ENCODE measurements around the gene CP.
"Not testable (repeated sequence)": the region's sequence is repeated elsewhere in the genome, so short reads cannot be mapped to it uniquely, and the experiment has no call there.

CP gene

DNA sequence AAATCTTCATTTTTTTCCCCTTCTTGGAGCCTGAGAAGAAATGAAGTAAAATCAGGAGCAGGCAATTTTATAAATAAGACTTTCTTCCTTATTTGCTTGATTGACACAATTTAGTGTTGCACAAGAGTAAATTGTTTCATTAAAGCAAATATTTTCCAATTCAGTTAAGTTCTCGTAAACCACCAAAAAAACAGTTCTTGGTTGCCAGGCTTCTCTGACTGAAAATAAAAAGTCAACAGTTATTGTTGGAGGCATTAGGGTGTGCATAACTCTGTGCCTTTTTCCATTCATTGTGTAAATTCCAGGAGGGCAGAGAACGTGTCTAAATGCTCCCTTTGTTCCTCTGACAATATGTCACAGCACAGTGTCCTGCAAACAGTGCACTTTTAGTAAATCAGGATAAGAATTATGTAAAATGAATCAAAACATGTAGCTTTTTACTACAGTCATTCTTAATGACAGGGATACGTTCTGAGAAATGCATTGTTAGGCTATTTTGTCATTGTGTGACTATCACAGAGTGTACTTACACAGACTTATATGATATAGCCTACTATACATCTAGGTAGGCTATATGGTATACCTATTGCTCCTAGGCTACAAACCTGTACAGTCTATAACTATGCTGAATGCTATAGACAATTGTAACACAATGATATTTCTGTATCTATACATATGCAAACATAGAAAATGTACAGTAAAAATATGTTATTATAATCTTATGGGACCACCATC lies at the start of gene CP:
Gene CP, minus strand, starts transcription at position 47 of the 735 bp plus-strand sequence. Its CDS starts 37 bp downstream, at position 10.
- DNase-seq (ENCODE audit: low read depth in 2 of 2), result no peak

DNA sequence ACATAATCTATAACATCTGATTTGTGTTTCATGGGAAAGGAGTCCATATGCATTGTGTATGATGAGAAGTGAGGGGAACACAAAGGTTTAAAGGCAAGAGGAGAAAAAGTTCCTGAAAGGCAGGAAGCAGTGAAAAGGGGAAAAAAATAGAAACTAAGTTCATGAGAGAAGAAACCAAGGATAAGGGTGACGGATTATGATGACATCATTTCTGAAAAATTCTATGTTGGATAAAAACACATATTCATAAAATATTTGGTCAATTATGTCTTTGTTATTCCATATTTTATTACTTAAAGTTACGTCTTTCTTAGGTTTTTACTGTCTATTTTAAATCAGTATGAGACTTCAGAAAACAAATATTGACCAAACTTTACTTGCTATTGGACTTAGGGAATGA lies 48.6 kb upstream of the CP start:
- no peak for DNase-seq (ENCODE audit: low read depth in 2 of 2)

DNA sequence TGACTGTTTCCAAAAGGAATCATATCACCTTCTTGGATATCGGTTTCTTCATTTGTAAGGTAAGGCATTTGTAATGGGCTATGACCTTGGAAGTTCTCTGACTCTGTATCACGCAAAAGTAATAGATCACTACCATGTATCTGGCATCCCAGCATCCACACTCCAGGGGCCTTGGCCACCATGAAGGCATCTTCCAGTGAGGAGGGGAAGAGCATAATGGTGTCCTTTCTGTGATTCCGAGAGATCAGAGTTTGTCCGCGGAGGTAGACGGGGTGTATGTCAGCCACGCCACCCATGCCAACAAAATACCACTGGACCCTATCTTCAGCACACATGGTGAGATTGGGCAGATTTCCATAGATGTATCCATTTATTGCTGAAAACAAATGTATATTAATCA lies 48.1 kb upstream of the CP start:
- DNase-seq (ENCODE audit: low read depth in 2 of 2), result no peak

DNA sequence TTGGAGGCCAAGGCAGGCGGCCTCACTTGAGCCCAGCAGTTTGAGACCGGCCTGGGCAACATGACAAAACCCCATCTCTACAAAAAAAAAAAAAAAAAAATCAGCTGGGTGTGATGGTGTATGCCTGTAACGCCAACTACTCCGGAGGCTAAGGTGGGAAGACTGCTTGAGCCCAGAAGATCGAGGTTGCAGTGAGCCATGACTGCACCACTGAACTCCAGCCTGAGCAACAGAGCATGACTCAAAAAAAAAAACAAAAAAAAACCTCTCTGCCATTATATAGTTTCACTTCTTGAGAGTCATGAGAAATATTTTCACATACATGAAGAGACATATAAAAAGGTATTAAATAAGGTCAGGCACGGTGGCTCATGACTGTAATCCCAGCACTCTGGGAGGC lies 45.9 kb upstream of the CP start:
- no peak for DNase-seq (ENCODE audit: low read depth in 2 of 2)

DNA sequence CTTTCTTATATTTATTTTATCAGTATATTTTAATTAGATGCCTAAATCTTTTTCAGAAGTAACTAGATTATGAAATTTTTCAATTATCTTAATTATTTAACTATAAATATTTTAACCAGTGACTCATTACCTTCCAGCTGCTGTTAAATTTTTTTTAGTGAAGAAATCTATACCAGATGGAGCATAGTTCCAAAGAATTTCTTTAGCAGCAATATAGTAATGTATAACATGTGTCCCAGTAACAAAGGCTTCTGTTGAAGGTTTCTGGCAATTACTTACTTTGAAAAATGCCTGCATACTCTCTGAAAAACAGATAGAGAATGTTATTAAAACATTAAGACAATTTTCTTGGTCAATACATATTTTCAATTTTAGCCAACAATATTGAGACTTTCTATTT lies 45.1 kb upstream of the CP start:
- DNase-seq (ENCODE audit: low read depth in 2 of 2), result peak; percentile 60 to 65

DNA sequence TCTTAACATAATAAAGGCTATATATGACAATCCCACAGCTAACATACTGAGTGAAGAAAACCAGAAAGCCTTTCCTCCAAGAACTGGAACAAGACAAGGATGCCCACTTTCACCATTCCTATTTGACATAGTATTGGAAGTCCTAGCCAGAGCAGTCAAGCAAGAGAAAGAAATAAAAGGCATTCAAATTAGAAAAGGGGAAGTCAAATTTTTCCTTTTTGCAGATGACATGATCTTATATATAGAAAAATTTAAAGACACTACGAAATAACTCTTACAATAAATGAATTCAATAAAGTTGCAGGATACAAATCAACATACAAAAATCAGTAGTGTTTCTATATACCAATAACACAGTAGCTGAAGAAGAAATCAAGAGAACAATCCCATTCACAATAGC lies 42.2 kb upstream of the CP start:
- no peak for DNase-seq (ENCODE audit: low read depth in 2 of 2)

DNA sequence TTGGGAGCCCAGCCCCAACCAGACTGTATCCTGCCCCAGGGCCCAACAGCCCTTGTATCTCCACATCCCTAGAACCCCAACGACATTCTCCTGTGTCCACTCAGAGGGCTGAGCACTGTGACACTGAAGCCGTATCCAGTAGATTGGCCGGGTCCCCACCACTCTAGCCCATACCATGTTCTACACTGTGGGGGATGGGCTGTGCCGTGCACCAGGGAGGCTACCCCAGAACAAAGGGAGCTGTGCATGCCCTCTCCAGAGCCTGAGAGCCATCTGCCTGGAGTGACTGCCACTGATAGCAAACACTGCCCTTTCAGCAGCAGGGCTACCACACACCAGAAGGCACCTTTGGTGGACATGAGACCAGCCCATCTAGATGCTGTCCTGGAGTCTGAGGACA lies 37.1 kb upstream of the CP start:
- DNase-seq (ENCODE audit: low read depth in 2 of 2), result no peak

DNA sequence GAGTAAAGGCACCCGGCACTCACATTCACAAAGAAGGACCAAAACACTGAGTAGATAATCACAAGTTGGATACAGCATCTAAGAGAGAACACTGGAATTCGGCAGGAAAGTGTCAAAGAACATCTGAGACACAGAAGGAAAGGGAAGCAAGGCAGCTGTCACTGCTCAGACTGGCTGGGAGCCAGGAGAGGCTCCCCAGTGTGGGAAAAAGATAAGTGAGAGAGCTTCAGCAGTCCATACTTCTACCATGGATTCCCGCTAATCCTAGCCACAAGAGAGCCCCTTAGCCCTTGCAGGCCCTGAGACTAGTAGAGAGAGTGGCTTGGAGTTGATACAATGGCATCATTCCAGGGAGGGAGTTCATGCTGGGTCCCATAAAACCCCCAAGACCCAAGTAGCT lies 36.7 kb upstream of the CP start:
- DNase-seq (ENCODE audit: low read depth in 2 of 2), result no peak

DNA sequence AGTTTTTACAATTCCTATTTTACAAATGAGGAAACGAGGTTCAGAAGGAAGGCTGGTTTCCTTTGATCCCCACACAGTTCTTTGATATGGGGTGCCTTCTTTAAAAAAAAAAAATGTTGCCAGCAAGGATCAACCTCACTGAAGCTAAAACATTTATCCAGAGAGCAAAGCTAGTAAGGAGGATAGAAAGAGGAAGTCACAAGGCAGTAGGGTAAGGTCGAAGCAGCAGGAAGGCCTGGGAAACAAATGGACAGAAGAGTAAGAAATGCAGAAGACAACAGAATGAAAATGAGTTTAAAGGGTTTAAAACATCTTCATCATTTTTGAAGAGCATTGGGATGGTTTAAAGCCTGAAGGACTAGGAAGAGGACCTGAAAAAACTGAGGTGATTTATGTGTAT lies 30.6 kb upstream of the CP start:
- no peak for DNase-seq (ENCODE audit: low read depth in 2 of 2)

DNA sequence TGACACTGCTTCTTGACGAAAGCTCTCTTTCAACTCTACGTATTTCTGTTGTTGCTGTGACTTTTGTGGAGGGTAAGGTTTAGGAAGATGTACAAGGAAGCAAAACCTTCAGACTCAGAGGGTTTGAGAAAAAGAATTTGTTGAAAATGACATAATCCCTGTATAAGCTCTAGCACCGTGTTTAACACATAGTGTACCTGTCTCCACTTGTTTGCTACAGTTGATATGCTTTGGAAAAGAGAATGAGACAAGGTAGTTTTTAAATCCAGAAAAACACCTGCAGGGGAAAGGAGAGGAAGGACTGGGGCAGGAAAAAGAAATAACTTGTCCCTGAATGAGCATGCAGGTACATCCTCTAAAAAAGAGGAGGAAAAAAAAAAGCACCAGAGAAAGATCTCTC lies 29.6 kb upstream of the CP start:
- DNase-seq (ENCODE audit: low read depth in 2 of 2), result no peak

DNA sequence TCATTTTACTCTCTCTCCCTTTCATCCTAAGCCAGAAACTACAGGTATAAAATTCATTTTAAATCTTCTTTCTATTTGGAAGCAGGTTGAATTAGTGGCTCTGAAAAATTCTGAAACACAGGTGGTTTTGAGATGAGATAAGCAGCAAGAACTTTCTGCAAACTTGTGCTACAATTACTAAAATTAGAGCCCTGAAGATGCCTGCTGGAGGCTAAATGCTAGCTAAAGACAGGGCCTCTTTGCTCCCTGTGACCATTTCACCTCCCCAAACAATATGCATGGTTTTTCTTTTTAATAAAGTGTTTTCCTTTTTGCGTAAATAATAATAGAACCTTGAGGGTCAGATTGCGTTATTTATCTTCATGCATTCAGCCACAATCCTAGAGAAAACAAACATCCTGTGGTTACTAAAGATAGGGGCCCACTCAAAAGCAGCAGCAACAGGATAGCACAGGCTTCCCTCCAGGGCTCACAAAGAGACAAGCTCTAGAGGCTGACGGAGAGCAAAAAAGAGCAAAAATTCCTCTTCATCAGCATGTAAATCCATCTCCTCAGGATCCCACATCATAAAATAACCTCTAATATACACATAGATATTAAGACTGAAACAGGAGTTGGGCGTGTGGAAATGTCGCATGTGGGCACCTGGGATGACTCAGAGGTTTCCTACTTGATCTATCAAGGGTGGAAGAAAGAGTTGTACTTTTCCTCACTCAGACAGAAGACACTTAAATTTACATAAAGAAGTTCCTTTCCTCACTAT lies 26.5 kb upstream of the CP start:
- no peak for DNase-seq (ENCODE audit: low read depth in 2 of 2)

DNA sequence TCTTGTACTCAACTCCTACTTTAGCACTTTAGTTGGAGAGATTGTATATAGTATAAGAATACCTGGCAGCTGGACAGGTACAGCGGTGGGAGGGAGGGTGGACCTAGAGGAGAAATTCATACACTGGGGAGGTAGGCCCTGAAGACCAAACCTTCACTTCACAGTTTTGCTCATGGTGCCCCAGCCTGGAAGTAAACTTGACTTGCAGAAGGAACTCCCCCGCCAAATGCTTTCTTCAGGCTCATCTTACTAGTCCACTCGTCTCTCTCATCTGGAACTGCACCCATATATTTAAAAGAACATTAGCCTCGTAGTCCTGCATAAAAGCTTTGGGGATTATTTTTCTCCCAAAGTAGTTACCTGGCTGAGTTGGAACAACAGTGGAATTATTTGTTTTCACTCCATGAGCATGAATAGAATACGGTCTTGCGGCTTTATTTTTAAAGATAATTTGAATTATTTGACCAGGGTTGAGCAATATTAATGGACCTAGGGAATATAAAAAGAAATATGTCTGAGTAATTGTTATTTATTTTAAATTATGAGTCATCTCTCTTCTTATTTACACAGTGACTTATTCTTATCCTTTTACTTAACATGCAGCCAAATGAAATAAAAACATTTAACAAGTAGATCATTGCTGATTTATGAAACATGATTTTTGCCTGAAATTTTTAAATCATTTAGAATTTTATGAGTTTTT lies 25.5 kb upstream of the CP start:
- no peak for DNase-seq (ENCODE audit: low read depth in 2 of 2)

DNA sequence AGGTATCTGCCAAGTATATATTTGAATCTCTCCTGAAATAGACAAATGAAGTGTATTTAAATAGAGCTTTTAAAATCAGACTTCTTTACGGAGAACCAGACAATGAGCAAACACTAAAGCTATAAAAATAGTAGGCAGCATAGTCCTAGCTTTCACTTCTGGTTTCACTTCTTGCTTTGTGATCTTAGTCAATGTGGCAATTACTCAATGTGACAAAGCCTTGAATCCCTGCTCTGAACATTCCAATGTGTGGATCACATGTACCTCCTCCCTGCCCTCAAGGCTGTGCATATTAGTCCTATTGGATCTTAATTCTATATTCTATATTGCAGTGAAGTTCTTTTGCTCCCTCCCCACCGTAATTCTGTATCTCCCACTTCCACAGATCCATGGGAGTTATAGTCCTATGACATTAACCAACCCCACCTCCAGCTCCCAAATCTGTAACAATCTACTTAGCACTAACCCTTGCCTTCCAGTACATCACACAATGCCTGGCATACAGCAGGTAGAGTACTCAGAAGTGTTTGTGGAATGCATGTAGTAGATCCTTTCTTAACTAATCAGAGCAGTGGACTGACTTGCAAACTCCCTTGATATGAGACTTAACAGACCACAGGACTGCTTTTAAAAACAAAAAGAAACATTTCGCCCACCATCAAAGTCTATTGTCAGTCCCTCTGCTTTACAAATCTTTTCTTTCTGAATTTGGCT lies 24.3 kb upstream of the CP start:
- DNase-seq (ENCODE audit: low read depth in 2 of 2), result no peak

DNA sequence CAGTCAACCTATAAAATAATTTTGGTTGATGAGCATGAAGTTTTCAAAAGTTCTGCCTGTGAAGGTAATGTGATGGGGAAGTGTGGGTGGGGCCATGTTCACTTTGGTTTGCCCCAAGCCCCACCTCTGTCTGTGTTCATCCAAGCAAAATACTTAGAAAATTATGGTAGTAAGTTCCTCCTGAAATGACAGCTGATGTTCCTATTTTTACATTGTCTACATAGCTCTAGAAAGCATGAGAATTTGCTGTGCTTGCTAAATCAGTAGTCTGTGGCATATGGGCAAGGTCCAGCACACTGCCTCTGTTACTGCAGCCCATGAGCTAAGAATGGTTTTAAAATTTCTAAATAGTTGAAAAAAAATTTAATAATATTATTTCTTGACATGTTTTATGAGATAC lies 21.9 kb upstream of the CP start:
- DNase-seq (ENCODE audit: low read depth in 2 of 2), result no peak

DNA sequence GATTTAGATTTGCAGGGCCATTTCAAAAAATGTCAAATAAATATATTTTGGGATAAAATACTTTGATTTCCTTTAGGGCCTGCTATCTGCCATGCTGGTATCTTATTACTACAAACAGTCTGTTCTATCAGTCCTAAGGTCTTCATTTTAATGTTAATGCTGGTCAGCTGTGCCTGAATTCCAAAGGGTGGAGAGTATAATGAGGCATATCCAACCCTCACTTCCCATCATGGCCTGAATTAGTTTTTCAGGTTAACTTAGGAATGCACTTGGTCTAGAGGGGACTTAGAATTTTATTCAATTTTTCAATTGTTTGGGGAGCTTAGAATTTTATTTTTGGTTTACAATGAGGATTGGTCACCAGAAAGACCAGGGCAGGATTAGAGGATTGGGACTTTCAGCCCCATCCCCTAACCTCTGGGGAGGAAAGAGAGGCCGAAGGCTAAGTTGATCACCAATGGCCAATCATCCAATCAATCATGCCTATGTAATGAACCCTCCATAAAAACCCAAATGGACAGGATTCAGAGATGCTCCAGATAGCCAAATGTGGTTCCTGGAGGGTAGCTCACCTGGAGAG lies 17.8 kb upstream of the CP start:
- no peak for DNase-seq (ENCODE audit: low read depth in 2 of 2)

DNA sequence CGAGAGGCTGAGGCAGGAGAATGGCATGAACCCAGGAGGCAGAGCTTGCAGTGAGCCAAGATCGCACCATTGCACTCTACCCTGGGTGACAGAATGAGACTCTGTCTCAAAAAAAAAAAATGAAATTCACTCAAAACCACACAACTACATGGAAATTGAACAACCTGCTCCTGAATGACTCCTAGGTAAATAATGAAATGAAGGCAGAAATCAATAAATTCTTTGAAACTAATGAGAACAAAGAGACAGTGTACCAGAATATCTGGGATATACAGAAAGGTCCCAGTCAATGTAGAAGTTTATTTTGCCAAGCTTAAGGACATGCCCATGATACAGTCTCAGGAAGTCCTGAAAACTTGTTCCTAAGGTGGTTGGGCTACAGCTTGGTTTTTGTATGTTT lies 16.6 kb upstream of the CP start:
- not testable (repeated sequence) for DNase-seq (ENCODE audit: low read depth in 2 of 2)

DNA sequence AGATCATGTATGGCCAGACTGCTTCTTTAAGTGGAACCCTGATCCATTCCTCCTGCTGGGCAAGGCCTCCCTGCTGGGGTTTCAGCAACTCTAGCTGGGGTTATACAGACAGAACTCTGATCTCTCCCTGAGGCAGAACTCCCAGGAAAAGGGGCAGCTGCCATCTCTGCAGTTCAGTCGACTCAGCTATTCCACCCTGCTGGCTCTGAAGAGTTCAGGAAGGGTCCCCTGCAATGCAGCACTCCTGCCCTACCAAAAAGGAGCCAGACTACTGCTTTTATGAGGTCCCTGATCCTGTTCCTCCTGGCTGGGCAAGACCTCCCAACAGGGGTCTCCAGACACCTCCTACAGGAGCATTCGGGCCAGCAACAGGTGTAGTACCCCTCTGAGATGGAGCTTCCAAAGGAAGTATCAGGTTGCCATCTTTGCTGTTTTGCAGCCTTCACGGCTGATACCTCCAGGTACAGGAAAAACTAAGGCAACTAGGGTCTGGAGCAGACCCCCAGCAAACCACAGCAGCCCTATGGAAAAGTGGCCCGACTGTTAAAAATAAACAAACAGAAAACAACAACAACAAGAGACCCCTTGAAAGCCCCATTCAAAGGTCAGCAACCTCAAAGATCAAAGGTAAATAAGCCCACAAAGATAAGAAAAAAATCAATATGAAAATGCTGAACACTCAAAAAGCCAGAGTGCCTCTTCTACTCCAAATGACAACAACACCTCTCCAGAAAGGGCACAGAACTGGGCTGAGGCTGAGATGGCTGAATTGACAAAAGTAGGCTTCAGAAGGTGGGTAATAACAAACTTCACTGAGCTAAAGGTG lies 14.2 kb upstream of the CP start:
- no peak for DNase-seq (ENCODE audit: low read depth in 2 of 2)

DNA sequence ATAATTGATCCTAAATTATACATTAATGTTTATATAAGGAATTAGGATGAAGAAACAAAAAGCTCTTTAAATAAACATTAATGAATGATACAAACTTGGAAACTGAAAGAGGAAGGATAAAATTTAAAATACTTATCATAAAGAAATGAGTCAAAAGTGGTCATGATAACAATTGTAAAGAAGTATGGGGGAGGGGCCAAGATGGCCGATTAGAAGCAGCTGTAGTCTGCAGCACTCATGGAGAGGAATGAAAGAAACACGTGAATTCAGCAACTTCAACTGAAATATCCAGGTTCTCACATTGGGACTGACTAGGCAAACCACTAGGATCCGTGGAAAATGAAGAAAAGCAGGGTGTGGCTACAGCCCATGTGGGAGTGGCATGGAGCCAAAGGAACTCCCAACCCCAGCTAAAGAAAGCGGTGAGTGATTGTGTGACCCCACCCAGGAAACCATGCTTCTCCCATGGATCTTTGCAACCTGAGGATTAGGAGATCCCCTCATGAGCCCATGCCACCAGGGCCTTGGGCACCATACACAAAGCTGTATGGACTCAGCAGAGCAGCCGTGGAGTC lies 13.1 kb upstream of the CP start:
- no peak for DNase-seq (ENCODE audit: low read depth in 2 of 2)

DNA sequence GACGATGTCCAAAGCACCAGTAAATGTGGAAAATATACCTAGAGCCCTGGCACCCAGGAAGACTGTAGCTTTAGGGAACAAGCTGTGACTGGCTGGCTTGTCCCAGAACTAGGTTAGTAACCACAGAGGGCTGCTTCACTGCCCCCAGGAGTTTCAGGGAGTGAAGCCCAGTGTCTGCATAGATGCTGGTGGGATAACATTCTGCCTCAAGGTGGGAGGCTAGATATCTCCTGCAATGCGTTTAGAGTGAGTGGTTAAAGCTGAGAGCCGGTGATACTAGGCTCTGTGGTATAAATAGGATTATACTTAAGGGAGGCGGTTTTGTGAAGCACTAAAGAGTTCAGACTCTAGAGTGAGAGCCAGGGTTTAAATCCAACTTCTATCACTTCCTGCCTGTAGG lies 11.7 kb upstream of the CP start:
- DNase-seq (ENCODE audit: low read depth in 2 of 2), result no peak

DNA sequence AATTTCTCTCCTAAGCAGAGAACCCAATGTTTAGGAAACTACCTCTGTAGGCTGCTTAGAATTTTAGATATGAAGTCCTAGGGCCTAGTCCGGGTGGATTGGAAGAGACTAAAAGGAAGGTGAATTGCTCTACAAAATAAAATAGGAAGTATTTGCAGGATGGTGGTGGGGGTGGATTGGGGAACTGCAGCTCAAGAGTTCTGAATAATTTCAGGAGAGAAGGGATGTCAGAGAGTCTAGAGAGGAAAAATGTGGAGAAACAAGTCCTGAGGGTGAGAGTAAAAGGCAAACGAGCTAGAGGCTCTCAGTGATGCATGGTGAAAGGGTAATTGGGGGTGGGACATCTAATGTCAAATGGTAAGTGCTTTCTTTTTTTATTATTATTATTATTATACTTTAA lies 10.2 kb upstream of the CP start:
- no peak for DNase-seq (ENCODE audit: low read depth in 2 of 2)

All from fibroblast of skin of left biceps (primary cell).